Liver (tissue), 9 donors: ENCODE measurements around the gene AMOTL1. TPM values are rescaled to one million over a fixed set of nuclear protein-coding genes. Genes with fewer than 3 reads are reported as not detected.
A peak's percentile ranks its signal among the peaks of the same experiment; 100 is the strongest.

ENCODE experiments used
- DNase-seq: peaks from one replicate; pipeline ENCODE4 v3.0.0-alpha.2; 2017; ENCODE audit warnings: low spot score
- H3K27ac ChIP-seq, 2 donors: one replicate each; pipeline ENCODE4 v1.7.0; 2013; ENCODE audit warnings: inconsistent platforms in 2 of 2, low read length in 2 of 2, control low read depth in 1 of 2, low read depth in 1 of 2, mild to moderate bottlenecking in 1 of 2
- H3K27me3 ChIP-seq, 4 donors: one replicate each; pipeline versions ENCODE4 v1.6.1 to v1.7.0; 2013; ENCODE audit warnings: low read length in 3 of 4, inconsistent platforms in 1 of 4, mild to moderate bottlenecking in 1 of 4, moderate library complexity in 1 of 4; ENCODE audit not compliant: control insufficient read depth in 4 of 4, insufficient read depth in 4 of 4
- H3K36me3 ChIP-seq, 4 donors: one replicate each; pipeline versions ENCODE4 v1.6.1 to v1.7.0; 2013; ENCODE audit warnings: low read length in 3 of 4, mild to moderate bottlenecking in 3 of 4, low read depth in 1 of 4, moderate library complexity in 1 of 4; ENCODE audit not compliant: control insufficient read depth in 4 of 4, insufficient read depth in 3 of 4
- H3K4me1 ChIP-seq, 4 donors: one replicate each; pipeline versions ENCODE4 v1.6.1 to v1.7.0; 2013; ENCODE audit warnings: low read length in 3 of 4, mild to moderate bottlenecking in 3 of 4, moderate library complexity in 1 of 4; ENCODE audit not compliant: control insufficient read depth in 4 of 4, insufficient read depth in 4 of 4
- H3K4me3 ChIP-seq, 3 donors: one replicate each; pipeline versions ENCODE4 v1.6.1 to v1.7.0; 2013; ENCODE audit warnings: low read length in 3 of 3, control low read depth in 1 of 3, low read depth in 1 of 3, mild to moderate bottlenecking in 1 of 3
- H3K9ac ChIP-seq, 2 donors: one replicate each; pipeline ENCODE4 v1.7.0; 2013; ENCODE audit warnings: low read length in 2 of 2, mild to moderate bottlenecking in 2 of 2, moderate library complexity in 2 of 2, control low read depth in 1 of 2, low read depth in 1 of 2
- H3K9me3 ChIP-seq, 4 donors: one replicate each; pipeline versions ENCODE4 v1.6.1 to v1.7.0; 2013; ENCODE audit warnings: low read length in 3 of 4; ENCODE audit not compliant: control insufficient read depth in 4 of 4
- EGR1 ChIP-seq, 2 donors: IDR thresholded peaks; 2 replicates each; pipeline ENCODE4 v1.6.1; 2016 to 2018; ENCODE audit warnings: antibody characterized with exemption in 2 of 2, low read depth in 2 of 2
- FOXA1 ChIP-seq: IDR thresholded peaks from 2 replicates; pipeline ENCODE4 v1.6.1; 2016; ENCODE audit warnings: antibody characterized with exemption
- FOXA2 ChIP-seq: IDR thresholded peaks from 2 replicates; pipeline ENCODE4 v1.6.1; 2016; ENCODE audit warnings: antibody characterized with exemption
- GABPA ChIP-seq, 2 donors: IDR thresholded peaks in 1 of 2; conservative IDR thresholded peaks in 1 of 2; 2 replicates each; pipeline ENCODE4 v1.6.1; 2016; ENCODE audit warnings: antibody characterized with exemption in 2 of 2, mild to moderate bottlenecking in 1 of 2, moderate library complexity in 1 of 2
- HNF4A ChIP-seq, 2 donors: conservative IDR thresholded peaks; 2 replicates each; pipeline ENCODE4 v1.6.1; 2016; ENCODE audit warnings: antibody characterized with exemption in 2 of 2, mild to moderate bottlenecking in 2 of 2
- JUND ChIP-seq, 2 donors: IDR thresholded peaks; 2 replicates each; pipeline ENCODE4 v1.6.1; 2016; ENCODE audit warnings: antibody characterized with exemption in 2 of 2
- NR2F2 ChIP-seq: IDR thresholded peaks from 2 replicates; pipeline ENCODE4 v1.6.1; 2016; ENCODE audit warnings: antibody characterized with exemption
- RAD21 ChIP-seq, 2 donors: IDR thresholded peaks; 2 replicates each; pipeline ENCODE4 v1.6.1; 2016; ENCODE audit warnings: antibody characterized with exemption in 2 of 2, mild to moderate bottlenecking in 2 of 2
- RXRA ChIP-seq, 2 donors: IDR thresholded peaks; 2 replicates each; pipeline ENCODE4 v1.6.1; 2017 to 2018; ENCODE audit warnings: antibody characterized with exemption in 2 of 2, mild to moderate bottlenecking in 1 of 2
- TAF1 ChIP-seq: conservative IDR thresholded peaks from 2 replicates; pipeline ENCODE4 v1.6.1; 2016; ENCODE audit warnings: antibody characterized with exemption, mild to moderate bottlenecking
- YY1 ChIP-seq: IDR thresholded peaks from 2 replicates; pipeline ENCODE4 v1.6.1; 2016; ENCODE audit warnings: antibody characterized with exemption, mild to moderate bottlenecking
- WGBS: extraction: QIAGEN DNeasy Blood & Tissue Kit; methylation state at CpG from one replicate; pipeline ENCODE4 v1.1.7; 2013; 5-methylcytosine and 5-hydroxymethylcytosine counted together
- polyA plus RNA-seq, 2 donors: library from polyadenylated mRNA; stranded (reverse) in 1 of 2; unstranded in 1 of 2; fragments of 200-250 nt in 1 of 2; fragments of >200 nt in 1 of 2; fragmentation: Nextera tagmentation in 1 of 2; extraction: Ambion mirVana in 1 of 2; gene quantifications; one replicate each; pipeline versions ENCODE4 v1.2.1 to v1.2.3, GENCODE V29; 2013 to 2015
- total RNA-seq, 2 donors: library from RNA; depleted of rRNA; stranded (reverse); fragments of >200 nt; gene quantifications; one replicate each; pipeline ENCODE4 v1.2.3, GENCODE V29; 2014
- TF ChIP-seq, protein P1 (sequence below): IDR thresholded peaks from 2 replicates; pipeline ENCODE4 v1.6.1; 2016; ENCODE audit warnings: antibody characterized with exemption, mild to moderate bottlenecking
- TF ChIP-seq, protein P2 (sequence below): IDR thresholded peaks from 2 replicates; pipeline ENCODE4 v1.6.1; 2016; ENCODE audit warnings: antibody characterized with exemption
- TF ChIP-seq, protein P3 (sequence below): IDR thresholded peaks from 2 replicates; pipeline ENCODE4 v1.6.1; 2016; ENCODE audit warnings: antibody characterized with exemption
- donor health status: healthy.
- donor health status: healthy.
- donor health status: healthy.
- donor health status: healthy.
- donor health status: healthy.

The AMOTL1 gene
- total and polyA plus RNA-seq, 4 donors: 2.2 to 29.5 (median 7.2) TPM

DNA sequence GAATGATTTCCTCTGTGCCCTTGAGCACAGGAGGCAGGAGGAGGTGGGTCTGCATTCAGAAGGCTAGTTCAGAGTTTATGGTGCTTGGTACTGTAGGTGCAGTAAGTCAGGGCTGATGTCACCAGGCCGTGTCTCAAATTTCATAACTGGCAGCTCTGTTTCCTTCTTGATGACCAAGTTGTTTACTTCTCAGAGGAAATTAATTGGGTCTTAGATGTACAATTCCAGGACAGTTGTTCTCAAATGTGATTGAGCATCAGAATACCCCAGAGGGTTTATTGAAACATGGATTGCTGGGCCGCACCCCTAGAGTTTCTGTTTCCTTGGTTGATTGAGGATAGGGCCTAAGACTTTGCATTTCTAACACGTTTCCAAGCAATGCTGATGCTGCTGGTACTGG is 6.2 kb downstream of the AMOTL1 start:
- no peak for DNase-seq
- Histone ChIP-seq H3K4me1 (peaks cover 3 to 10% (median 9%) of the 10 kb centered on the region in 4 donors), H3K4me3 (no peak overlapping the region), H3K27me3 (no peaks in the 10 kb centered on the region), H3K27ac (no peak overlapping the region), H3K9me3 (no peaks in the 10 kb centered on the region), H3K36me3 (no peaks in the 10 kb centered on the region), H3K9ac (no peak overlapping the region)
- 82% methylated on average over 3 of the region's 3 CpGs for WGBS
- TF ChIP-seq JUND (IDR thresholded peaks at IDR 0.05) (no peak), HNF4A (conservative IDR thresholded peaks at IDR 0.05) (no peak)

DNA sequence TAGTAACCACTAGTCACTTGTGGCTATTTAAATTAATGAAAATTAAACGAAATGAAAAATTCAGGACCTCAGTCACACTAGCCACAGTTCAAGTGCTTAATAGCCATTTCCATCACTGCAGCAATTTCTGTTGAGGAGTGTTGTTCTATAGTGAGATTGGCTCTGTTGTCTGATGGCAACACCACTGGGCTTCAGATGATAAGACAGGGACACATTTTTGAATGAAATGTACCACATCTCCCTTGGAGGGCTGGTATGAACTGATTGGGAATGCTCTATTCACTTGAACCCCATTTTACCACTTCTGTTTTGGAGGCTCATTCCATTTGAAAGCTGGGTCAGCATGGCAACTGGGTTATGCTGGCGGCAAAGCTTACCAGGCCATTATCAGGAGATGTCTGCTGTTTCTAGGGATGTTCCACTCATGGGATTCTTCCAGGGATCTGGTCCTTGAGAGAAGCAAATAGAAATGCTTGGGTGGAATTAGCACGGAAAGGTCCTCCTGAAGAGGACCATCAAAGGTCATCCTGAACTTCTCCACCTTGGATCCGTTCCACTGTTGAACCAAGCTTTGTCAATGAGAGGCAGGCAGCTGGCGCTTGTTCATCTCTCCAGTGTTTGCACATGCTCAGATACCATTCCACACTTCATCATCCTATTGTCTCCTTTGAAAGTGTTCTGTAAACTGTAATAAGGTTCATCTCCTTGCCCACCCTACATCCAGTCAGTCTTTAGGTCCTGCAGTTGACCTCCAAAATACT is 7.6 kb downstream of the AMOTL1 start:
- WGBS: 57% methylated on average over 5 of the region's 5 CpGs
- Histone ChIP-seq H3K4me1 (peaks cover 0 to 4% (median 1%) of the 10 kb centered on the region in 4 donors), H3K9ac (no peak overlapping the region), H3K9me3 (no peaks in the 10 kb centered on the region), H3K27ac (no peak overlapping the region), H3K36me3 (no peaks in the 10 kb centered on the region), H3K27me3 (no peaks in the 10 kb centered on the region), H3K4me3 (no peak overlapping the region)
- DNase-seq: no peak
- TF ChIP-seq TAF1 (no peak), RXRA (IDR thresholded peaks at IDR 0.05) (peak; percentile 39 to 51), HNF4A (conservative IDR thresholded peaks at IDR 0.05) (peak in 1 of 2 donors; percentile 15), FOXA1 (no peak), FOXA2 (peak; percentile 54), YY1 (no peak), JUND (IDR thresholded peaks at IDR 0.05) (no peak), GABPA (IDR thresholded peaks at IDR 0.05 in 1 of 2, conservative IDR thresholded peaks at IDR 0.05 in 1 of 2) (no peak), NR2F2 (no peak), RAD21 (IDR thresholded peaks at IDR 0.05) (no peak)
- TF ChIP-seq, protein P1, sequence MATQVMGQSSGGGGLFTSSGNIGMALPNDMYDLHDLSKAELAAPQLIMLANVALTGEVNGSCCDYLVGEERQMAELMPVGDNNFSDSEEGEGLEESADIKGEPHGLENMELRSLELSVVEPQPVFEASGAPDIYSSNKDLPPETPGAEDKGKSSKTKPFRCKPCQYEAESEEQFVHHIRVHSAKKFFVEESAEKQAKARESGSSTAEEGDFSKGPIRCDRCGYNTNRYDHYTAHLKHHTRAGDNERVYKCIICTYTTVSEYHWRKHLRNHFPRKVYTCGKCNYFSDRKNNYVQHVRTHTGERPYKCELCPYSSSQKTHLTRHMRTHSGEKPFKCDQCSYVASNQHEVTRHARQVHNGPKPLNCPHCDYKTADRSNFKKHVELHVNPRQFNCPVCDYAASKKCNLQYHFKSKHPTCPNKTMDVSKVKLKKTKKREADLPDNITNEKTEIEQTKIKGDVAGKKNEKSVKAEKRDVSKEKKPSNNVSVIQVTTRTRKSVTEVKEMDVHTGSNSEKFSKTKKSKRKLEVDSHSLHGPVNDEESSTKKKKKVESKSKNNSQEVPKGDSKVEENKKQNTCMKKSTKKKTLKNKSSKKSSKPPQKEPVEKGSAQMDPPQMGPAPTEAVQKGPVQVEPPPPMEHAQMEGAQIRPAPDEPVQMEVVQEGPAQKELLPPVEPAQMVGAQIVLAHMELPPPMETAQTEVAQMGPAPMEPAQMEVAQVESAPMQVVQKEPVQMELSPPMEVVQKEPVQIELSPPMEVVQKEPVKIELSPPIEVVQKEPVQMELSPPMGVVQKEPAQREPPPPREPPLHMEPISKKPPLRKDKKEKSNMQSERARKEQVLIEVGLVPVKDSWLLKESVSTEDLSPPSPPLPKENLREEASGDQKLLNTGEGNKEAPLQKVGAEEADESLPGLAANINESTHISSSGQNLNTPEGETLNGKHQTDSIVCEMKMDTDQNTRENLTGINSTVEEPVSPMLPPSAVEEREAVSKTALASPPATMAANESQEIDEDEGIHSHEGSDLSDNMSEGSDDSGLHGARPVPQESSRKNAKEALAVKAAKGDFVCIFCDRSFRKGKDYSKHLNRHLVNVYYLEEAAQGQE: no peak

DNA sequence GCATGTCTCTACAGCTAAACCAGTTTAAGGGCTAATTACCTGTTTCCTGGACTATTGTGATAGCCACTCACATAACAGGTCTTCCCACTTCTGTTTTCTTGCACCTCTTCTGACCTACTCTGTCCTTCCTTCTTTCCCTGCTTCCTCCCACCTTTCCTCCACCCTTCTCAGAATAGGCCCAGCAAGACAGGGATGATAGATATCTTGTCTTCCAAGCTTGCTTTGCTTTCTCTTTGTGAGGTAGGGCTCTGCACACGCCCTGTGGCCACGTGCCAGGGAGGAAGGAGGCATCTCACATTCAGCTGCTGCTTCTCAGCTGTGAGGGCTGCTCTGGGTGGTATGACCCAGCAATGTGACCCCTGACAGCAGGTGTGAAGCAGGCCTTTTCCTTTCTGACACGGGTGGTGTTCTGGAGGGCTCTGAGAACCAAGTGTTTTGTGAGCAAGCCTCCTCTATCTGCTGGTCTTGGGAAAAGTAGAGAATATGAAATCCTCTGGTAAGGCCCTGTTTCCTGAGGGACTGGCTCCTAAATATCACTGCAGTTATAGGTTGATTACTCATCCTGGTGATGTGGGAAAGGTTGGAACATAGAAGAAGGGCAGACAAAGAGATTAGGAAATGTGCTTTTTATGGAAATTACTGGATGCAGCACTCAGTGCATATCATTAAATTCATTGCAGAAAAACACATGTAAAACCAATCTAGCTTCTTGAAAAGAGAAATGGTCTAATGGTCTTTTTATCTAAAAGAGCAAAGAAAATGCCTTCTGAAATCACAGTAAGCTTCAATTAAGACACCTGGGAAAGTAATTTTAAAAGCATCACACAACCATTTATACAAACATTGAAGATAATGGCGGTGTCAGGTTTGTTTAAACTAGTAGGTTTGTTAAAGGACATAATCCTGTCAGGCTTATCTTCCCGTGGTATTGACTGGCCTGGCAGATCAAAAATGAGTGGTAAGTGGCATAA is 8.5 kb downstream of the AMOTL1 start:
- no peaks in the 10 kb centered on the region for H3K9me3 ChIP-seq
- no peak overlapping the region for H3K9ac ChIP-seq
- no peak overlapping the region for H3K27ac ChIP-seq
- H3K4me1 ChIP-seq: peaks cover 0 to 4% (median 1%) of the 10 kb centered on the region in 4 donors
- no peak for DNase-seq
- no peak overlapping the region for H3K4me3 ChIP-seq
- no peaks in the 10 kb centered on the region for H3K36me3 ChIP-seq
- no peaks in the 10 kb centered on the region for H3K27me3 ChIP-seq
- whole genome bisulfite sequencing: 33% methylated on average over 5 of the region's 5 CpGs
- TF ChIP-seq YY1 (no peak), JUND (IDR thresholded peaks at IDR 0.05) (no peak), NR2F2 (no peak), TAF1 (no peak), HNF4A (conservative IDR thresholded peaks at IDR 0.05) (no peak), FOXA2 (no peak), EGR1 (IDR thresholded peaks at IDR 0.05; ENCODE audit: low read depth in 2 of 2) (no peak), FOXA1 (no peak)
- TF ChIP-seq, protein P1: no peak
- TF ChIP-seq, protein P2, sequence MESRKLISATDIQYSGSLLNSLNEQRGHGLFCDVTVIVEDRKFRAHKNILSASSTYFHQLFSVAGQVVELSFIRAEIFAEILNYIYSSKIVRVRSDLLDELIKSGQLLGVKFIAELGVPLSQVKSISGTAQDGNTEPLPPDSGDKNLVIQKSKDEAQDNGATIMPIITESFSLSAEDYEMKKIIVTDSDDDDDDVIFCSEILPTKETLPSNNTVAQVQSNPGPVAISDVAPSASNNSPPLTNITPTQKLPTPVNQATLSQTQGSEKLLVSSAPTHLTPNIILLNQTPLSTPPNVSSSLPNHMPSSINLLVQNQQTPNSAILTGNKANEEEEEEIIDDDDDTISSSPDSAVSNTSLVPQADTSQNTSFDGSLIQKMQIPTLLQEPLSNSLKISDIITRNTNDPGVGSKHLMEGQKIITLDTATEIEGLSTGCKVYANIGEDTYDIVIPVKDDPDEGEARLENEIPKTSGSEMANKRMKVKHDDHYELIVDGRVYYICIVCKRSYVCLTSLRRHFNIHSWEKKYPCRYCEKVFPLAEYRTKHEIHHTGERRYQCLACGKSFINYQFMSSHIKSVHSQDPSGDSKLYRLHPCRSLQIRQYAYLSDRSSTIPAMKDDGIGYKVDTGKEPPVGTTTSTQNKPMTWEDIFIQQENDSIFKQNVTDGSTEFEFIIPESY: no peak
- TF ChIP-seq, protein P3, sequence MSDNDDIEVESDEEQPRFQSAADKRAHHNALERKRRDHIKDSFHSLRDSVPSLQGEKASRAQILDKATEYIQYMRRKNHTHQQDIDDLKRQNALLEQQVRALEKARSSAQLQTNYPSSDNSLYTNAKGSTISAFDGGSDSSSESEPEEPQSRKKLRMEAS: no peak
